Panc1 (cell line): ENCODE results near the gene ZNF366.

Source experiments
- CTCF ChIP-seq: fragments of 450-650 bp; IDR thresholded peaks from 2 replicates; pipeline ENCODE4 v1.5.1; 2017; ENCODE audit warnings: mild to moderate bottlenecking
- TCF7L2 ChIP-seq: IDR thresholded peaks from 2 replicates; pipeline ENCODE4 v1.6.1; 2011; ENCODE audit warnings: mild to moderate bottlenecking, low read depth, low read length, inconsistent platforms

DNA sequence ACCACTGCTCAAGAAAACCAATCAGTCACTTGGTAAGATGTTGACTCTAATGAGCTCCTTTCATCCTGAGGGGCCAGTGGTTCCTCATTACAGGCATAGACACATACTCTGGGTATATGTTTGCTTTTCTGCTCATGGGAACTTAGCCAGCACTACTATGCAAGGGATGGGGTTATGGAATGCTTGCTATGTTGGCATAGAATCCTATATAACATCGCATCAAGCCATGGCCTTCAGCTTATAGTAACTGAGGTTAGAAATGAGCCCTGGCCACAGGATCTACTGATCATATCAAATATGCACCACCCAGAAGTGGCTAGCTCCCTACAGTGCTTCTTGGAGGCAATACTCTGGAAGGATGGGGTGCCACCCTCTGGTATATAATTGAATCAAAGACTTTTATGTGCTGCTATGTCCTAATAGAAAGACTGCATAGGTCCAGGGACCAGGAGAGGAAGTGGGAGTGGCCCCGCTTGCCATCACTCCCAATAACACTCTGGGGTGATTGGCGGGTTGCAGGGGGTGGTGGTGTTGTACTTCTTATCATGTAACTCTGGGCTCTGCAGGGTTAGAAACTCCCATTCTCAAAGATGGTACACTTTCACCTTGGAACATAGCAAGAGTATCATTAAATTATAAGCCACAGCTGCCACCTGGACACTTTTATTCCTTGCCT is 70.3 kb downstream of the ZNF366 start:
- TF ChIP-seq CTCF (no peak), TCF7L2 (no peak)
